Measurements from ENCODE around the gene VTA1. TPM values are rescaled to one million over a fixed set of nuclear protein-coding genes. Genes with fewer than 3 reads are reported as not detected.
A peak's percentile ranks its signal among the peaks of the same experiment; 100 is the strongest.

VTA1 gene
- total and polyA plus RNA-seq, 2 of the 8 experiments (the other 6 are each of a cell fraction or from before 2014, with no cell fraction given), result 63.6 to 67.0 TPM

DNA sequence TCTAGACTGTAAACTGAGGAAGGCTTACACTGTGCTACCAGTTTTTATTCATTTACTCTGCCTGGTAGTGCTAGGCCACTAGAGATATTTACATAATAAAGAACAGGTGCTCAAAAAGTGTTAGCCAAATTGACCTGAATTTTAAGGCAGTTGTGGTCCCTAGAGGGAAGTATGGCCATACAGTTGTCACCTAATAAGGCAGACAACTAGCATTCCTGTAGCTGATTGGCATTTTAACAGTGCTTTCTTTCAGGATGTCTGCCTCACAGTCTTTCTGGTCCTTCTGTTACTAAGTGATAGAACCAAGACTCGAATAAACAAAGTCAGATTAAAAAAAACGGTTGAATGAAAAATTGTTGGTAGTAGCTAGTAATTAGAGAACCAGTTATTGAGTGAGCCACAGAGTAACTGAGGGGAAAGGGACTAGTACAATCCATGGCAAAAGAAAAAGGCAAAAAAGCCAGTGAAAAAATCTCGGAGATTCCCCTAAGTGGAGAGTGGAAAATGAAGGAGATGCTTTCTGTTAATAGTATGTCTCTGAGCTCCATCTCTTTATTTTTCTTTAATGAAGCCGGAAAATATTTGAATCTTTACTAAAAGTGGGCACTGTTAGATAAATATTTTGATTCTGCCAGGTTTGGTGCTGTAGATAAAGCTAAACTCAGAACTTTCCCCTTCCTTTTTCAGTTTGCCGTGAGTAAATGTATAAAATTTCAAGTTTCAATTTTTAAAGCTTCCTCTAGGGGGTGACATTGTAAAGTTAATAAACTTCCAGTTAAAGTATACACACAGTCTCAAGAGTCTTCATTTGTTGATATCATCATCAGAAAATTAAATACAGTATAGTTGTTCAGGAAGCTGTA is 9.1 kb downstream of the VTA1 start:
- Histone ChIP-seq H3K4me1 (replicated peaks in 1 of 4; ENCODE audit: control insufficient read depth in 3 of 4, insufficient read depth in 4 of 4, low read length in 3 of 4) (peaks cover 0 to 6% (median 1%) of the 10 kb centered on the region in 4 experiments; a peak in 3 of 7 replicates), H3K79me2 (ENCODE audit: control insufficient read depth in 1 of 2, insufficient read depth in 2 of 2, low read length in 2 of 2) (peaks cover 0 to 90% of the 10 kb centered on the region in 2 experiments), H3K9ac (replicated peaks in 1 of 4; ENCODE audit: extremely low read depth in 1 of 4, low read depth in 3 of 4, low read length in 3 of 4) (no peak overlapping the region; a peak in 1 of 7 replicates), H3K18ac (ENCODE audit: extremely low read depth, low read length) (no peak overlapping the region), H2AFZ (ENCODE audit: low read length) (no peak overlapping the region), H3K36me3 (ENCODE audit: control insufficient read depth in 2 of 4, insufficient read depth in 4 of 4, low read length in 3 of 4) (no peaks in the 10 kb centered on the region), H2BK5ac (ENCODE audit: low read depth, low read length) (no peak overlapping the region), H3K56ac (replicated peaks; ENCODE audit: insufficient read length, low read depth, low read length) (no peak overlapping the region), H3K9me3 (ENCODE audit: insufficient read depth in 2 of 2, low read depth in 1 of 2, low read length in 1 of 2) (no peaks in the 10 kb centered on the region), H4K8ac (ENCODE audit: extremely low read depth, insufficient read depth, low read length) (no peak overlapping the region), H2BK12ac (ENCODE audit: low read depth, low read length) (no peak overlapping the region), H3K27ac (ENCODE audit: low read depth, low read length) (no peak overlapping the region), H3K14ac (ENCODE audit: insufficient read length) (no peak overlapping the region), H3K23ac (ENCODE audit: insufficient read length) (no peak overlapping the region), H4K5ac (ENCODE audit: insufficient read length, low read depth, low read length) (no peak overlapping the region), H2BK20ac (ENCODE audit: low read length) (no peak overlapping the region), H3K23me2 (ENCODE audit: low read depth, low read length) (no peaks in the 10 kb centered on the region), H4K20me1 (replicated peaks in 1 of 2; ENCODE audit: control insufficient read depth in 1 of 2, insufficient read depth in 2 of 2, low read length in 2 of 2) (peaks cover 0 to 3% of the 10 kb centered on the region in 2 experiments), H2BK15ac (ENCODE audit: low read length) (no peak overlapping the region), H2BK120ac (replicated peaks; ENCODE audit: low read depth, low read length) (no peak overlapping the region), H3K4ac (replicated peaks; ENCODE audit: insufficient read length, low read depth, low read length) (no peak overlapping the region), H3K27me3 (replicated peaks in 1 of 4; ENCODE audit: control insufficient read depth in 3 of 4, extremely low read depth in 1 of 4, insufficient read depth in 3 of 4, low read length in 3 of 4) (no peaks in the 10 kb centered on the region), H3K4me2 (ENCODE audit: insufficient read depth in 1 of 2, low read depth in 2 of 2, low read length in 2 of 2) (peak overlapping the region; percentile 48 to 49; a peak in 3 of 4 replicates), H3K79me1 (ENCODE audit: low read depth, low read length) (no peaks in the 10 kb centered on the region), H4K91ac (replicated peaks; ENCODE audit: insufficient read length, low read length) (no peak overlapping the region), H2AK5ac (ENCODE audit: low read depth, low read length) (no peak overlapping the region), H3K4me3 (ENCODE audit: extremely low read depth in 1 of 4, insufficient read depth in 2 of 4, low read depth in 3 of 4, low read length in 4 of 4) (peak overlapping the region in 1 of 4 experiments; percentile 20; a peak in 1 of 8 replicates)
- WGBS, 2 experiments (ENCODE audit: extremely low coverage in 1 of 2, insufficient coverage in 1 of 2, insufficient read length in 1 of 2, insufficient replicate concordance in 2 of 2, low coverage in 1 of 2, low lambda C conversion rate in 2 of 2, missing lambda C conversion rate in 1 of 2), result 57% methylated on average over 5 of the region's 5 CpGs; no CpG with 5 or more reads in 1 of the 2 experiments
- TF ChIP-seq SRF (IDR thresholded peaks at IDR 0.05; ENCODE audit: low read depth, low read length) (peak; percentile 82), TEAD4 (IDR thresholded peaks at IDR 0.05; ENCODE audit: low read depth, low read length) (peak; percentile 37; the same call in 1 of the 2 replicates), BACH1 (IDR thresholded peaks at IDR 0.05; ENCODE audit: low read length) (no peak), NANOG (IDR thresholded peaks at IDR 0.05; ENCODE audit: insufficient read depth, low read depth, low read length, poor library complexity, severe bottlenecking) (peak; percentile 26), SP1 (IDR thresholded peaks at IDR 0.05; ENCODE audit: low read depth, low read length) (no peak), RAD21 (IDR thresholded peaks at IDR 0.05 in 1 of 2, conservative IDR thresholded peaks at IDR 0.05 in 1 of 2; ENCODE audit: low read depth in 2 of 2, low read length in 2 of 2) (peak in 1 of 2 experiments; percentile 28; a peak in 3 of 4 replicates)
- TF ChIP-seq, protein P1, sequence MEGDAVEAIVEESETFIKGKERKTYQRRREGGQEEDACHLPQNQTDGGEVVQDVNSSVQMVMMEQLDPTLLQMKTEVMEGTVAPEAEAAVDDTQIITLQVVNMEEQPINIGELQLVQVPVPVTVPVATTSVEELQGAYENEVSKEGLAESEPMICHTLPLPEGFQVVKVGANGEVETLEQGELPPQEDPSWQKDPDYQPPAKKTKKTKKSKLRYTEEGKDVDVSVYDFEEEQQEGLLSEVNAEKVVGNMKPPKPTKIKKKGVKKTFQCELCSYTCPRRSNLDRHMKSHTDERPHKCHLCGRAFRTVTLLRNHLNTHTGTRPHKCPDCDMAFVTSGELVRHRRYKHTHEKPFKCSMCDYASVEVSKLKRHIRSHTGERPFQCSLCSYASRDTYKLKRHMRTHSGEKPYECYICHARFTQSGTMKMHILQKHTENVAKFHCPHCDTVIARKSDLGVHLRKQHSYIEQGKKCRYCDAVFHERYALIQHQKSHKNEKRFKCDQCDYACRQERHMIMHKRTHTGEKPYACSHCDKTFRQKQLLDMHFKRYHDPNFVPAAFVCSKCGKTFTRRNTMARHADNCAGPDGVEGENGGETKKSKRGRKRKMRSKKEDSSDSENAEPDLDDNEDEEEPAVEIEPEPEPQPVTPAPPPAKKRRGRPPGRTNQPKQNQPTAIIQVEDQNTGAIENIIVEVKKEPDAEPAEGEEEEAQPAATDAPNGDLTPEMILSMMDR (IDR thresholded peaks at IDR 0.05; ENCODE audit: control extremely low read depth in 1 of 3, insufficient read depth in 1 of 3, low read depth in 1 of 3, low read length in 3 of 3), result peak in 2 of 3 experiments; percentile 16 to 20; a peak in 2 of 4 replicates
- ChIA-PET CTCF (ENCODE audit: partially characterized antibody) (interaction anchor here (0.6 to 4.8 kb wide), 26 partner anchors 8 to 568 kb away, joined by 3 to 47 read pairs (median 4); partner anchors contain the start of genes NMBR and VTA1), POLR2A (ENCODE audit: partially characterized antibody) (no interaction called here)
- FAIRE-seq, result peak; percentile 70
- DNase-seq (ENCODE audit: low read depth in 1 of 2, low spot score in 2 of 2), result peak in 1 of 2 experiments; percentile 10

Measured in H1 (cell line).